SIG-M5 treated with dmso at 0.1 percent for 504 hours (cell line): ENCODE measurements around the gene SKIC2.
"Not testable (repeated sequence)": the region's sequence is repeated elsewhere in the genome, so short reads cannot be mapped to it uniquely, and the experiment has no call there.

Experiments used
- DNase-seq: peaks from one replicate; lab custom pipeline; 2025; ENCODE audit not compliant: unreplicated experiment; lab: John Stamatoyannopoulos, UW

Gene SKIC2

DNA sequence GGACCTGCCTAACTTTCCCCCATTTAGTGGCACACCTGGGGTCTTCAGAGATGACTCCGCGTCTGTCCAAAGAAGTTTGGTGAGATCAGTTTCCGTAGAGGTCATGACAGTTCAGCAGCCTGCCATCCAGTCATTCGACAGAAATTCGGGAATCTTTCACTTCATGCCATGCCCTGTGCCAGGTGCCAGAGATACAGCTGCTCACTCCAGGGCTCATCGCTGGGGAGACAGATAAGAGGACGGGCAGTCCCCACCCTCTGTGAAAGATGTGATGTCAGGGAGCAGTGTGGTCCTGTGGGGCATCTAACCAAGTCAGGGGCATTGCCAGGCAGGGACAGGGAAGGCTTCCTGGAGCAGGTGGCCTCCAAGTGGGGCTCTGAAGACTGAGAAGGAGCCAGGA lies 44.3 kb downstream of the SKIC2 start:
- not testable (repeated sequence) for DNase-seq

DNA sequence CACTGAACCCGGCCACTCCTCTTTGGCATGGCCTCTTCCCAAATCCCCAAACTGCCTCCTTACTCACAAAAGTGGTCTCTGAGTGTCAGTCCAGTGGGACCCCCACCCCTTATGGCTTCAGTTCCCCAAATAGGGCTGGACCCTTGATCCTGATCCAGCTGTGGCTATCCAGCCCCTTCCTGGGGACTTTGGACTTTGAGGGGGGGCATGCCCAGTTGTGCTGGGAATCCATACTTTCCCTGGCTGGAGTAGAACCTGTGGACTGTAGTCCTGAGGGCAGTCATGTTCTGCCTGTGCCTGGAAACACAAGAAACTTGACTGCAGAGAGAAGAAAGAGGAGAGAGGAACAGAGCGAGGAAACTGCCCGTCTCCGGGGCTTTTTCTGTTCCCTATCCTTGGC lies 45.4 kb downstream of the SKIC2 start:
- DNase-seq, result not testable (repeated sequence)

DNA sequence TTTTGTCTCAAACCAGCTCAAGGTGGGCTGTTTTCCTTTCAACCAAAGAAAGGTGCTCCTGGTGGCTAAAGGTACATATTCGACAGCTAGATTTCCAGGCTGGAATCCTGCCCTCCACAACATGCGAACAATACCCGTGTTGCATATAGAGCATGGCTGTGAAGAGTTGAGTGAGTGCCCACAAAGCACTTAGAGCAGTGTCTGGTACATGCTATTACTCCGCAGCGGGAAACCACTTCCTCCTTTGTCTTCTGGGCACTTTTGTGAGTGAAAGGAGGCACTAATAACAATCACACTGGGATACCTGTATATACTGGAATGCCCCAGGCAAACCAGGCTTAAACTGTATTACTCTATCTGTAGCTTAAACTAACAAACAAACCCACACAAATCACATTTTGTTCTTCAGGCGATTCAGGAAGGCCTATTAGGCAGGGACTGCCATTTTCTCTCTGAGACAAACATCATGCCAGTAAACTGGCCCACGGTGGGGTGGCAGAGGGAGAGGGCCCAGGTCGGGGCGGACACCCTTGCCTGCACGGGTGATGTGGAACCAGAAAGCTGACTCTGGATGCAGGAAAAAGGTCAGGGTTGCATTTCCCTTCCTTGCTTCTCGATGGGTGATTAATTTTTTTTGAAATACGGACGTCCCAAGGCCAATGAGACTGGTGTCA lies 46.0 kb downstream of the SKIC2 start:
- not testable (repeated sequence) for DNase-seq

DNA sequence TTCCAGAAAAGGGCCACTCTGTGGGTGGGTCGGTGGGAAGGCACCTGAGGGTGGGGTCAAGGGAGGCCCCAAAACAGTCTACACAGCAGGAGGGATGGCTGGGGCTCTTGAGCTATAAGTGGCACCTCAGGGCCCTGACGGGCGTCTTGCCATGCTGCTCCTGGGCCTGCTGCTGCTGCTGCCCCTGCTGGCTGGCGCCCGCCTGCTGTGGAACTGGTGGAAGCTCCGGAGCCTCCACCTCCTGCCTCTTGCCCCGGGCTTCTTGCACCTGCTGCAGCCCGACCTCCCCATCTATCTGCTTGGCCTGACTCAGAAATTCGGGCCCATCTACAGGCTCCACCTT lies 46.5 kb downstream of the SKIC2 start:
- not testable (repeated sequence) for DNase-seq

DNA sequence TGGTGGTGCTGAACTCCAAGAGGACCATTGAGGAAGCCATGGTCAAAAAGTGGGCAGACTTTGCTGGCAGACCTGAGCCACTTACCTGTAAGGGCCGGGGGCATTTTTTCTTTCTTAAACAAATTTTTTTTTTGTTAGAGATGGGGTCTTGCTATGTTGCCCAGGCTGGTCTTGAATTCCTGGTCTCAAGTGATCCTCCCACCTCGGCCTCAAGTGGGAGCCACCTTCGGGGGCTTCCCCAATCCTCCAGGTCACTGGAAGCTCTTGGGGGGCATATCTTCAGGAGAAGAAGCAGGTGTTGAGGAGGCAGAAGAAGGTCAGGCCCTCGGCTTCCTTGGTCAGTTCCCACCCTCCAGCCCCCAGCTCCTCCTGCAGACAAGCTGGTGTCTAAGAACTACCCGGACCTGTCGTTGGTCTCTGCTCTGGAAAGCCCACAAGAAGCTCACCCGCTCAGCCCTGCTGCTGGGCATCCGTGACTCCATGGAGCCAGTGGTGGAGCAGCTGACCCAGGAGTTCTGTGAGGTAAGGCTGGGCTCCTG lies 47.1 kb downstream of the SKIC2 start:
- not testable (repeated sequence) for DNase-seq

DNA sequence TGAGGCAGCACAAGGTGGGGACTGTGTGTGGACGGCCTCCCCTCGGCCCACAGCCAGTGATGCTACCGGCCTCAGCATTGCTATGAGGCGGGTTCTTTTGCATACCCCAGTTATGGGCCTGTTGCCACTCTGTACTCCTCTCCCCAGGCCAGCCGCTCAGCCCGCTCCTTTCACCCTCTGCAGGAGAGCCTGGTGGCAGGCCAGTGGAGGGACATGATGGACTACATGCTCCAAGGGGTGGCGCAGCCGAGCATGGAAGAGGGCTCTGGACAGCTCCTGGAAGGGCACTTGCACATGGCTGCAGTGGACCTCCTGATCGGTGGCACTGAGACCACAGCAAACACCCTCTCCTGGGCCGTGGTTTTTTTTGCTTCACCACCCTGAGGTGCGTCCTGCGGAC lies 48.1 kb downstream of the SKIC2 start:
- DNase-seq, result not testable (repeated sequence)

DNA sequence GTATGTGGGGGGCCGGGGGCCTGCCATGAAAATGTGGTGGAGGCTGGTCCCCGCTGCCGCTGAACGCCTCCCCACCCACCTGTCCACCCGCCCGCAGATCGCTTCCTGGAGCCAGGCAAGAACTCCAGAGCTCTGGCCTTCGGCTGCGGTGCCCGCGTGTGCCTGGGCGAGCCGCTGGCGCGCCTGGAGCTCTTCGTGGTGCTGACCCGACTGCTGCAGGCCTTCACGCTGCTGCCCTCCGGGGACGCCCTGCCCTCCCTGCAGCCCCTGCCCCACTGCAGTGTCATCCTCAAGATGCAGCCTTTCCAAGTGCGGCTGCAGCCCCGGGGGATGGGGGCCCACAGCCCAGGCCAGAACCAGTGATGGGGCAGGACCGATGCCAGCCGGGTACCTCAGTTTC lies 49.1 kb downstream of the SKIC2 start:
- DNase-seq, result not testable (repeated sequence)

DNA sequence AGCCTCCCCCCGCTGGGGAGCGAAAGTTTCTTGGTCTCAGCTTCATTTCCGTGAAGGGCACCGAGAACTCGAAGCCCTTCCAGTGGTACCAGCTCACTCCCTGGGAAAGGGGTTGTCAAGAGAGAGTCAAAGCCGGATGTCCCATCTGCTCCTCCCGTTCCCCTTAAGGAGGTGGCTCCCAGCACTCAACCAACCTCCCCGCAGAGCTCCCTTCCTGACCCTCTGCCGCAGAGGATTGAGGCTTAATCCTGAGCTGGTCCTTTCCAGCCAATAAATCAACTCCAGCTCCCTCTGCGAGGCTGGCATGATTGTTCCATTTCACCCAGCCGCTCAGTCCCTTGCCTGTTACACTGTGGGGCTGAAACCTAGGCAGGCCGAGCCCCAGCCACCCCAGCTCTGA lies 49.6 kb downstream of the SKIC2 start:
- DNase-seq, result not testable (repeated sequence)

DNA sequence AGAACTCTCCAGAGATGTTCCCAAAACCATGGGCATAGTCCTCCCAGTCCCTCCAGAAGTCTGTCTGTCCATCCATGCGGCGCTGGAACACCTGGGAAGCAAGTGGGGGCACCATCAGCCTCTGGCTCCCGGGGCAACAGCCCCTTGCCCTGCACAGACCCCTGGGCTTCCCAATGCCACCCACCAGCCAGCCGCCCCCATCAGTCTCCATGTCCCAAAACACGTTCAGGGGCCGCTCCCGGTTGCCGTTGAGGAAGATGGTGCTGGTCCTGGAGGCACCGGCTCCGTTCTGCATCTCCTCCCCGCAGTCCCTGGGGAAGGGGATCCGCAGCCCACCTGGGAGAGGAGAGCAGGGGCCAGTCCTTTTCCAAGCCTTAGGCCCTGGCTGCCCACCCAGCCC lies 50.6 kb downstream of the SKIC2 start:
- not testable (repeated sequence) for DNase-seq

DNA sequence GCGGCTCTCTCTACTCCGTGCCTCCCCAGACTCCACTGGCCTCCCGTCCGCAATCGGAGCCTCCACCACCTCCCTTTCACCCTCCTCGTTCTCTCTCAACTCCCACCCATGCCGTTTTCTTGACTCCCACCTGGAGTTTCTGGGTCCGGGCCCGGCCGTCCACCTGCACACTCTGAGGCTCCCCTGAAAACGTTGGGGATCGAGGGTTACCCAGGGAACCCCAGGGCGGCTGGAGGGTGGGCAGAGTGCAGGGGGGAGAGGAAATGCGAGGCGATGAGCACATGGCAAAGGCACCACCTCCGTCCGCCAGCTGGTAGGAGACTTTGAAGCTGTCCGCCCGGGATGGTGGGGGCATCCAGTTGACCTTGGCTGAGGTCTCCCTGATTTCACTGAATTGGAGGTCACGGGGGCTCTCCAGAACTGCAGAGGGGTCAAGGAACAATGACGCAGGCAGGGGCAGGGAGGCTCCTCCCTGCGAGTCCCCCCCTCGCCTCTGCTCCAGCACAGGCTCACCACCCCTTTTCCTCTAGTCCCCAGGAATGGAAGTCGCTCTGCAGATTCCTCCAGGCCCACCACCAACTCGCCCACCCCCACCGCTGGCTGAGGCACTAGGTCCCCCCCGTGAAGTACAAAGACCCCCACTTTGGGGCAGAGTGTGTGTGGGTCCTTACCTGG lies 52.0 kb downstream of the SKIC2 start:
- not testable (repeated sequence) for DNase-seq

DNA sequence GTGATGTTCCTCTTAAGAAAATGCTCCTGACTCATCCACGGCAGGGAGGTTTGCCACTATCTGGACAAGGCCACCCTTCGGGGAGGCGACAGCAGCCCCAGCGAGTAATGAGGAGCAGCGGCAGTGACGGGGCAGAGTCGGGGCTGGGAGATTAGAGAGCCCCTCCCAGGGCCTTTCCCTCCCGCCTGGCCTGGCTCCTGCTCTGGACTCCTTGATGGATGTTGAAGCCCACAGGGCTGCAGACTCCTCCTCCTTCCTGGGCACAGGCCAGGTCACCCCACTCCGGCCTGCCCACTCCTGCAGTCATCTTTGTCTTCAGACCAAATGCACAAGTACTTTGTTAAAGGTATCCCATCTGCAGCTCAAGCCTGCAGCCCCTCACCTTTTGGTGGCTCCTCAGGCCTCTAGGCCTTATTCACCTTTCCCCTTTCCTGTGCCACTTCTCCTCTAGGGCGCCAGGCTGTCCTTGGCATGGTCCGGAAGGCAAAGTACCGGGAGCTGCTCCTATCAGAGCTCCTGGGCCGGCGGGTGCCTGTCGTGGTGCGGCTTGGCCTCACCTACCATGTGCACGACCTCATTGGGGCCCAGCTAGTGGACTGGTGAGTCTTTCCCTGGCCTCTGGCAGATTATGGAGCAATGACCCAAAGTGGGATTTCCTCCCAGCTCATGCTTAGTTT lies 54.1 kb downstream of the SKIC2 start:
- not testable (repeated sequence) for DNase-seq

DNA sequence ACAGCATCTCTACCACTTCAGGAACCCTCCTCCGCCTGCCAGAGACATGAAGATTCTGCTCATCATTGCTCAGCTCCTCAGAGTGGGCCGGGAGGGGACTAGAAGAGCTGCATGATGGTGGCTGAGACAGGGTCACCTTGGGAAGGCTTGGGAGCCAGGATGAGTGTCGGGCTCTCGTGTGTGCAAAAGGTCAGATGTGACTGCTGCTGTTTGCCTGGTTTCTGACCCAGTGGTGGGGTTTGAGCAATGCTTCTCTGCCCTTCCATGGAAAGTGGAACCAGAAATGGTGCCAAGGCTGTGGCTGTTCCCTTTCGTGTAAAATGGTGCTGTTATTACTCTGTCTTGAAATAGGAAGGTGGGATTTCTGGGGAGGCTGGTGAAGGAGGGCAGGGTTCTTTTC lies 54.8 kb downstream of the SKIC2 start:
- DNase-seq, result not testable (repeated sequence)

DNA sequence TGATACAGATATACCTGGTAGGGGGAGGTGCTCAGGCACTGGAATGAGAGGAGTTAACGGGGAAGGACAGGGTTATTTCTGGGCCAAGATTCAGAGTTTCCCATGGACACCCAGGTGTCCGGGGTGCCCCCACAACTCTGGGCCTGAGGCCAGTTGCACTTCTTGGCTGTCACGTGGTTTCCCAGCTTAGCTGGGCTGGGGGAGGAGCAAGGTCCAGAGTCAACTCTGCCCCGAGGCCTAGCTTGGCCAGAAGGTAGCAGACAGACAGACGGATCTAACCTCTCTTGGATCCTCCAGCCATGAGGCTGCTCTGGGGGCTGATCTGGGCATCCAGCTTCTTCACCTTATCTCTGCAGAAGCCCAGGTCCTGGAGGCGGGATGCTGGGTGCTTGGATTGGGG lies 55.6 kb downstream of the SKIC2 start, which contains the start of gene C4B:
TSS of gene C4B (plus strand) at position 249 of the 400 bp plus-strand sequence. CDS start at position 300, 51 bp downstream.
- not testable (repeated sequence) for DNase-seq
